Astrocyte (in vitro differentiated cells and primary cell): ENCODE results near the gene TENM3. TPM values are rescaled to one million over a fixed set of nuclear protein-coding genes. Genes with fewer than 3 reads are reported as not detected.

Experiments
- DNase-seq: peaks from one replicate; pipeline ENCODE4 v3.0.0-alpha.2; 2010; ENCODE audit warnings: low read depth
- FAIRE-seq: peaks from 2 replicates; lab custom pipeline; 2011; peaks lifted over from hg19 to GRCh38; lab: Jason Lieb, UNC
- H2AFZ ChIP-seq: 2 replicates; pipeline ENCODE4 v1.6.0; 2012; ENCODE audit warnings: low read depth, low read length, inconsistent platforms
- H3K27ac ChIP-seq: 2 replicates; pipeline ENCODE4 v1.5.1; 2011; ENCODE audit warnings: low read depth, low read length, inconsistent platforms
- H3K27me3 ChIP-seq: 2 replicates; pipeline ENCODE4 v1.6.0; 2011; ENCODE audit warnings: low read length, inconsistent platforms; ENCODE audit not compliant: insufficient read depth
- H3K36me3 ChIP-seq: 2 replicates; pipeline ENCODE4 v1.5.1; 2011; ENCODE audit warnings: low read length, inconsistent platforms; ENCODE audit not compliant: insufficient read depth
- H3K4me1 ChIP-seq: 2 replicates; pipeline ENCODE4 v1.5.1; 2011; ENCODE audit warnings: low read length, inconsistent platforms; ENCODE audit not compliant: insufficient read depth
- H3K4me2 ChIP-seq: 2 replicates; pipeline ENCODE4 v1.6.0; 2012; ENCODE audit warnings: low read length, inconsistent platforms
- H3K4me3 ChIP-seq: 2 replicates; pipeline ENCODE4 v1.5.1; 2011; ENCODE audit warnings: low read depth, mild to moderate bottlenecking, low read length, inconsistent platforms; ENCODE audit not compliant: insufficient read depth
- H3K79me2 ChIP-seq: 2 replicates; pipeline ENCODE4 v1.6.0; 2012; ENCODE audit warnings: mild to moderate bottlenecking, low read length, inconsistent platforms; ENCODE audit not compliant: insufficient read depth
- H3K9ac ChIP-seq: 2 replicates; pipeline ENCODE4 v1.6.0; 2012; ENCODE audit warnings: mild to moderate bottlenecking, low read length, inconsistent platforms
- H3K9me3 ChIP-seq: 2 replicates; pipeline ENCODE4 v1.5.1; 2012; ENCODE audit warnings: low read depth, mild to moderate bottlenecking, low read length, inconsistent platforms; ENCODE audit not compliant: insufficient read depth
- H4K20me1 ChIP-seq: 2 replicates; pipeline ENCODE4 v1.6.0; 2012; ENCODE audit warnings: low read length, inconsistent platforms; ENCODE audit not compliant: insufficient read depth
- H3K27ac Mint-ChIP-seq: one replicate; pipeline ENCODE4 v1.8.0; 2021; ENCODE audit warnings: mild to moderate bottlenecking, mixed read lengths; ENCODE audit not compliant: unreplicated experiment
- H3K27me3 Mint-ChIP-seq: one replicate; pipeline ENCODE4 v1.8.0; 2021; ENCODE audit warnings: low read depth, mixed read lengths; ENCODE audit not compliant: unreplicated experiment
- H3K36me3 Mint-ChIP-seq: one replicate; pipeline ENCODE4 v1.8.0; 2021; ENCODE audit warnings: low read depth, mixed read lengths; ENCODE audit not compliant: unreplicated experiment
- H3K4me1 Mint-ChIP-seq: one replicate; pipeline ENCODE4 v1.8.0; 2021; ENCODE audit warnings: low read depth, mixed read lengths; ENCODE audit not compliant: unreplicated experiment
- H3K4me3 Mint-ChIP-seq: one replicate; pipeline ENCODE4 v1.8.0; 2021; ENCODE audit warnings: mild to moderate bottlenecking, moderate library complexity, mixed read lengths; ENCODE audit not compliant: unreplicated experiment
- H3K9me3 Mint-ChIP-seq: one replicate; pipeline ENCODE4 v1.8.0; 2021; ENCODE audit warnings: mild to moderate bottlenecking, mixed read lengths; ENCODE audit not compliant: unreplicated experiment
- EZH2 ChIP-seq: IDR thresholded peaks from 2 replicates; pipeline ENCODE4 v1.6.1; 2012; ENCODE audit warnings: mild to moderate bottlenecking, low read length, inconsistent platforms; ENCODE audit not compliant: insufficient read depth
- total RNA-seq: library from RNA; stranded (reverse); gene quantifications from 2 replicates; pipeline ENCODE4 v1.2.1, GENCODE V29; 2021
- TF ChIP-seq, protein P1 (sequence below): IDR thresholded peaks from 2 replicates; pipeline ENCODE4 v1.5.1; 2011; ENCODE audit warnings: low read depth, mild to moderate bottlenecking, inconsistent platforms, low read length, moderate library complexity; ENCODE audit not compliant: insufficient read depth

Gene TENM3
- total RNA-seq, 1 donor from 2014 or later: 127 TPM

DNA sequence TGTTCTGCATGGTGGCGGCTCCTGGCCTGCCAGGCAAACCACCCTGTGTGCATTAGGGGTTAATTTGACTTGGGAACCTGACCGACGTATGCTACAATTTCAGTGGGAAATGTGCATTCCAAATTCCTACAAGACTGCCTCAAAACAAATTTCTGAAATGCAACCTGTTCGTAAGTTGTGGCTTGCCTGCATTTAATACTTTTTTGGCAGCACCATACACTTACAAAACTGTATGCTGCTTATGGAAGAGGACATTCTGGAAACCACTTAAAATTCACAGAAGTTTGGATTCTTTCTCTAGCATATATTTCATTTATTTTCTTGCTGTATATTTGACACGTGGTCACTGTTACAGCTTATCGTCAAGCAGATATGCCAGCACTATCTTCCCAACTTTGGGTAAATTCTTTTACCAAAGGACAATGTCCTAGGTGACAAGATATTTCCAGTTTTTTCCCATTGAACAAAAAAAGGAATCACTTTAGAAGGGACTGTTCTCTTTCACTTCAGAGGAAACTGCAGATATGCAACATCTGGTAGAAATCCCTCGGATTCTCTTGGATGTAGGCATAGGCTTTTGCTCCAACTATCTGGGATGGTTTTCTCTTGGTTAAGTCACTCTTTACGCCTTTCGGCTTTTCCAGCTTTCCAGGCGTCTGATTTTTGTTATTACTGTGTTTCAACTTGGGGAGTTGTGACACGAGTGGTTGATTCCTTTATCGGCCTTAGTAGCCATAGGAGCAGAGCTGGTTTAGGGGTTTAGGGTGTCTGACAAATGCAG is 9.7 kb upstream of the TENM3 start:
- Histone ChIP-seq H3K27ac (no peak overlapping the region), H3K36me3 (peaks cover 2% of the 10 kb centered on the region), H3K79me2 (peaks cover 28% of the 10 kb centered on the region), H3K4me2 (no peak overlapping the region), H4K20me1 (no peaks in the 10 kb centered on the region), H3K4me1 (peaks cover 31% of the 10 kb centered on the region), H2AFZ (no peak overlapping the region), H3K4me3 (no peak overlapping the region), H3K27me3 (no peaks in the 10 kb centered on the region), H3K9ac (no peak overlapping the region), H3K9me3 (no peaks in the 10 kb centered on the region)
- Mint-ChIP-seq H3K27me3 (no peaks in the 10 kb centered on the region), H3K36me3 (peaks cover 10% of the 10 kb centered on the region), H3K4me3 (no peak overlapping the region), H3K27ac (no peak overlapping the region), H3K9me3 (peaks cover 2% of the 10 kb centered on the region), H3K4me1 (peaks cover 35% of the 10 kb centered on the region)
- TF ChIP-seq, protein P1, sequence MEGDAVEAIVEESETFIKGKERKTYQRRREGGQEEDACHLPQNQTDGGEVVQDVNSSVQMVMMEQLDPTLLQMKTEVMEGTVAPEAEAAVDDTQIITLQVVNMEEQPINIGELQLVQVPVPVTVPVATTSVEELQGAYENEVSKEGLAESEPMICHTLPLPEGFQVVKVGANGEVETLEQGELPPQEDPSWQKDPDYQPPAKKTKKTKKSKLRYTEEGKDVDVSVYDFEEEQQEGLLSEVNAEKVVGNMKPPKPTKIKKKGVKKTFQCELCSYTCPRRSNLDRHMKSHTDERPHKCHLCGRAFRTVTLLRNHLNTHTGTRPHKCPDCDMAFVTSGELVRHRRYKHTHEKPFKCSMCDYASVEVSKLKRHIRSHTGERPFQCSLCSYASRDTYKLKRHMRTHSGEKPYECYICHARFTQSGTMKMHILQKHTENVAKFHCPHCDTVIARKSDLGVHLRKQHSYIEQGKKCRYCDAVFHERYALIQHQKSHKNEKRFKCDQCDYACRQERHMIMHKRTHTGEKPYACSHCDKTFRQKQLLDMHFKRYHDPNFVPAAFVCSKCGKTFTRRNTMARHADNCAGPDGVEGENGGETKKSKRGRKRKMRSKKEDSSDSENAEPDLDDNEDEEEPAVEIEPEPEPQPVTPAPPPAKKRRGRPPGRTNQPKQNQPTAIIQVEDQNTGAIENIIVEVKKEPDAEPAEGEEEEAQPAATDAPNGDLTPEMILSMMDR: no peak
- no peak for TF ChIP-seq EZH2
- DNase-seq (no peak), FAIRE-seq (no peak)

DNA sequence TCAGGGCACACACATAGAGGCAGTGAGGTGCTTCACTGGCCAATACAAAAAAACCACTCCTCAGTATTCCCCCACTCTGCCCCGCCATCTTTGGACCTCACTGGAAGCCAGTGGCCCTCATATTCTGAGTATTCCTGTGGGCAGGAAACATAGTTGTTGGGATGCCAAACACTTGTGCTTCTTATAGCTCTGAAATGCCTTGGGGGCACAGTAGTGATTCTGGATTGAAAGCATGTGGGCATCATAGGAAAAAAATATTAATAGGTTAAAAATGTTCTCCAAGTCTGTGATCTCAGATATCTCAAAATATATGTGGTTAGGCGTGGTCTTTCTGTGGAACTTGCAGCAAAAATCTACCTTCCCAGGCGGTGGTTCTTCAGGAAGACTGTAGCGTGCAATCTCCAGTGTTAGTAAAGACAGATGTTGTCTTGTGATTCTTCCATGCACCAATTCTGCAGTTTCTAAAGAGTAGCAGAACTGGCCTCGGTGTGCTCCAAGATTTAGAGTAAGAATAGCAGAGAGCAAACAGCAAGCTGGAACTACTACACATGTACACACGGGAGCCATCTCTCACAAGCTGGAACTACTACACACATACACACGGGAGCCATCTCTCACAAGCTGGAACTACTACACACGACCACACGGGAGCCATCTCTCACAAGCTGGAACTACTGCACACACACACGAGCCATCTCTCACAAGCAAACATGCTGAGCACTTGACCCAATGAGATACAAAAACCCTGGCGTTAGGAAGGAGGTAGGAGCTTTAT is 8.0 kb upstream of the TENM3 start:
- Histone ChIP-seq H3K4me1 (peaks cover 45% of the 10 kb centered on the region), H3K9me3 (no peaks in the 10 kb centered on the region), H2AFZ (no peak overlapping the region), H4K20me1 (no peaks in the 10 kb centered on the region), H3K4me3 (no peak overlapping the region), H3K27ac (no peak overlapping the region), H3K79me2 (peaks cover 28% of the 10 kb centered on the region), H3K36me3 (peaks cover 2% of the 10 kb centered on the region), H3K9ac (no peak overlapping the region), H3K27me3 (no peaks in the 10 kb centered on the region), H3K4me2 (no peak overlapping the region)
- H3K27me3 Mint-ChIP-seq: no peaks in the 10 kb centered on the region
- peaks cover 10% of the 10 kb centered on the region for H3K36me3 Mint-ChIP-seq
- no peak for DNase-seq
- no peak overlapping the region for H3K4me3 Mint-ChIP-seq
- H3K4me1 Mint-ChIP-seq: peaks cover 35% of the 10 kb centered on the region
- no peak overlapping the region for H3K27ac Mint-ChIP-seq
- no peak for TF ChIP-seq EZH2
- TF ChIP-seq, protein P1: no peak
- FAIRE-seq: no peak
- peaks cover 2% of the 10 kb centered on the region for H3K9me3 Mint-ChIP-seq
